Peyer's patch (tissue), 4 donors: ENCODE data around the gene ATF7IP. TPM values are rescaled to one million over a fixed set of nuclear protein-coding genes. Genes with fewer than 3 reads are reported as not detected.
A peak's percentile ranks its signal among the peaks of the same experiment; 100 is the strongest.
"Not testable (repeated sequence)": the region's sequence is repeated elsewhere in the genome, so short reads cannot be mapped to it uniquely, and the experiment has no call there.

Experiments
- DNase-seq, 3 donors: peaks; one replicate each; pipeline ENCODE4 v3.0.0-alpha.2; 2017 to 2019
- H3K27ac ChIP-seq, 4 donors: fragments of 200-600 bp; sonication (generic); one replicate each; pipeline ENCODE4 v1.5.1; 2016 to 2019
- H3K27me3 ChIP-seq, 2 donors: fragments of 200-600 bp; sonication (generic); one replicate each; pipeline ENCODE4 v1.5.1; 2019
- H3K36me3 ChIP-seq, 3 donors: fragments of 200-600 bp; sonication (generic); one replicate each; pipeline ENCODE4 v1.5.1; 2016 to 2019
- H3K4me1 ChIP-seq, 4 donors: fragments of 200-600 bp; sonication (generic); one replicate each; pipeline ENCODE4 v1.5.1; 2016 to 2019
- H3K4me3 ChIP-seq, 4 donors: fragments of 200-600 bp; sonication (generic); 1 replicate in 3 of 4; 2 replicates in 1 of 4; pipeline ENCODE4 v1.5.1; 2016 to 2019; ENCODE audit warnings: mild to moderate bottlenecking in 1 of 4
- H3K9me3 ChIP-seq, 4 donors: fragments of 200-600 bp; sonication (generic); one replicate each; pipeline ENCODE4 v1.5.1; 2016 to 2019; ENCODE audit warnings: mild to moderate bottlenecking in 1 of 4
- POLR2A ChIP-seq, 2 donors: fragments of 450-650 bp; IDR thresholded peaks; one replicate each; pipeline ENCODE4 v1.5.1; 2017; ENCODE audit warnings: antibody characterized with exemption in 2 of 2, mild to moderate bottlenecking in 2 of 2, moderate library complexity in 2 of 2
- total RNA-seq, 4 donors: library from RNA; depleted of rRNA; stranded (reverse); fragments of >200 nt; gene quantifications; one replicate each; pipeline ENCODE4 v1.1.0, GENCODE V29; 2016
- TF ChIP-seq, protein P1 (sequence below), 6 experiments: fragments of 450-650 bp in 4 of 6; fragments of 200-600 bp in 2 of 6; sonication (generic) in 1 of 6; IDR thresholded peaks; one replicate each; pipeline ENCODE4 v1.5.1; 2017 to 2019; ENCODE audit warnings: antibody characterized with exemption in 6 of 6, mild to moderate bottlenecking in 3 of 6, moderate library complexity in 1 of 6

The ATF7IP gene, protein sequence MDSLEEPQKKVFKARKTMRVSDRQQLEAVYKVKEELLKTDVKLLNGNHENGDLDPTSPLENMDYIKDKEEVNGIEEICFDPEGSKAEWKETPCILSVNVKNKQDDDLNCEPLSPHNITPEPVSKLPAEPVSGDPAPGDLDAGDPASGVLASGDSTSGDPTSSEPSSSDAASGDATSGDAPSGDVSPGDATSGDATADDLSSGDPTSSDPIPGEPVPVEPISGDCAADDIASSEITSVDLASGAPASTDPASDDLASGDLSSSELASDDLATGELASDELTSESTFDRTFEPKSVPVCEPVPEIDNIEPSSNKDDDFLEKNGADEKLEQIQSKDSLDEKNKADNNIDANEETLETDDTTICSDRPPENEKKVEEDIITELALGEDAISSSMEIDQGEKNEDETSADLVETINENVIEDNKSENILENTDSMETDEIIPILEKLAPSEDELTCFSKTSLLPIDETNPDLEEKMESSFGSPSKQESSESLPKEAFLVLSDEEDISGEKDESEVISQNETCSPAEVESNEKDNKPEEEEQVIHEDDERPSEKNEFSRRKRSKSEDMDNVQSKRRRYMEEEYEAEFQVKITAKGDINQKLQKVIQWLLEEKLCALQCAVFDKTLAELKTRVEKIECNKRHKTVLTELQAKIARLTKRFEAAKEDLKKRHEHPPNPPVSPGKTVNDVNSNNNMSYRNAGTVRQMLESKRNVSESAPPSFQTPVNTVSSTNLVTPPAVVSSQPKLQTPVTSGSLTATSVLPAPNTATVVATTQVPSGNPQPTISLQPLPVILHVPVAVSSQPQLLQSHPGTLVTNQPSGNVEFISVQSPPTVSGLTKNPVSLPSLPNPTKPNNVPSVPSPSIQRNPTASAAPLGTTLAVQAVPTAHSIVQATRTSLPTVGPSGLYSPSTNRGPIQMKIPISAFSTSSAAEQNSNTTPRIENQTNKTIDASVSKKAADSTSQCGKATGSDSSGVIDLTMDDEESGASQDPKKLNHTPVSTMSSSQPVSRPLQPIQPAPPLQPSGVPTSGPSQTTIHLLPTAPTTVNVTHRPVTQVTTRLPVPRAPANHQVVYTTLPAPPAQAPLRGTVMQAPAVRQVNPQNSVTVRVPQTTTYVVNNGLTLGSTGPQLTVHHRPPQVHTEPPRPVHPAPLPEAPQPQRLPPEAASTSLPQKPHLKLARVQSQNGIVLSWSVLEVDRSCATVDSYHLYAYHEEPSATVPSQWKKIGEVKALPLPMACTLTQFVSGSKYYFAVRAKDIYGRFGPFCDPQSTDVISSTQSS
- 100 to 1,000 TPM in 1 of 4 donors, 10 to 100 TPM in 3; 24.3 to 193 (median 39.0) TPM for total RNA-seq

DNA sequence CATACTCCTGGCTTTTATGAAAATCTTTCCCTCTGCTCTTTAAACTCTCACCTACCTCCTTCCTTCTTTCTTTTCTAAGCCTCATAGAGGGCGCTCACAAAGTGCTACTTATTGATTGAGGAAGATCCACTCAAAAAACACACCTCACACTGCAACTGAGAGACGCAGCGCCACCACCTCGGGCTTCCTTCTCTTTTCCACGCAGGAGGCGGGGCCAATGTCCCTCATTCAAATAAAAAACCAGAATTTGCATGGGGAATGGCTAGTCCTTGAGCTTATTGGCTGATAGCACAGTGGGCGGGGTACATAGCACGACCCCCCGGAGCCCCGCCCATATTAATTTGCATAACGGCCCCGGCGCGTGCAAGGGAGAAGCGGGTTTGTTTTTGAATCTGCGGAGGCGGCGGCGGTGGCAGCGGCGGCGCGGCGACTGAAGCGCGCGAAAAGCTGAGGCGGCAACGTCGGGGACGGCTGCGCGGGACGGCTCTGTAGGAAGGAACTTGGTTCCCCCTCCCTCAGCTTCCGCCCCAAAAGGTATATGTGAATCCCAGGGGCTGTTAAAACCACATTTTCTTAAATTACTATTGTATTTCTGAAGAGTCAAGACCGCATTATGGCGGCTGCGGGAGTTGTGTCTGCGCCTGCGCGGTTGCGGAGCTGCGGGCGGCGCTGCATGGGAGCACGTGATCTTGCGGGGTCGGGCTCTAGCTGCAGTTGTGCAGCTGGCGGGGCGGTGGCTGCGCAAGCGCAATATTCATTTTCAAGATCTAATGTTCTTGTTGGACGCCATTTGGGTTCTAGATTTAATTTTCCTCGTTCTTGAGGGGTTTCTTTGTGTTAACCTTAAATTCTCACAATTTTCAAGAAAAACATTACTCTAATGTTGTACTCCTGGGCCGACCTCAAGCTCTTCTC is at the start of gene ATF7IP:
Gene ATF7IP, plus strand, starts transcription at position 389 of the 915 bp plus-strand sequence. CDS start 58,234 bp downstream, outside the sequence.
- Histone ChIP-seq H3K4me3 (peak within 1 kb of the TSS; percentile 53 to 64 (median 60)), H3K27me3 (no peaks in the 10 kb centered on the region), H3K27ac (peak within 1 kb of the TSS; percentile 91 to 95 (median 93)), H3K36me3 (no peaks in the 10 kb centered on the region), H3K4me1 (no peaks in the 10 kb centered on the region), H3K9me3 (no peaks in the 10 kb centered on the region)
- TF ChIP-seq POLR2A (IDR thresholded peaks at IDR 0.05): peak; percentile 77 to 85
- TF ChIP-seq, protein P1, sequence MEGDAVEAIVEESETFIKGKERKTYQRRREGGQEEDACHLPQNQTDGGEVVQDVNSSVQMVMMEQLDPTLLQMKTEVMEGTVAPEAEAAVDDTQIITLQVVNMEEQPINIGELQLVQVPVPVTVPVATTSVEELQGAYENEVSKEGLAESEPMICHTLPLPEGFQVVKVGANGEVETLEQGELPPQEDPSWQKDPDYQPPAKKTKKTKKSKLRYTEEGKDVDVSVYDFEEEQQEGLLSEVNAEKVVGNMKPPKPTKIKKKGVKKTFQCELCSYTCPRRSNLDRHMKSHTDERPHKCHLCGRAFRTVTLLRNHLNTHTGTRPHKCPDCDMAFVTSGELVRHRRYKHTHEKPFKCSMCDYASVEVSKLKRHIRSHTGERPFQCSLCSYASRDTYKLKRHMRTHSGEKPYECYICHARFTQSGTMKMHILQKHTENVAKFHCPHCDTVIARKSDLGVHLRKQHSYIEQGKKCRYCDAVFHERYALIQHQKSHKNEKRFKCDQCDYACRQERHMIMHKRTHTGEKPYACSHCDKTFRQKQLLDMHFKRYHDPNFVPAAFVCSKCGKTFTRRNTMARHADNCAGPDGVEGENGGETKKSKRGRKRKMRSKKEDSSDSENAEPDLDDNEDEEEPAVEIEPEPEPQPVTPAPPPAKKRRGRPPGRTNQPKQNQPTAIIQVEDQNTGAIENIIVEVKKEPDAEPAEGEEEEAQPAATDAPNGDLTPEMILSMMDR (IDR thresholded peaks at IDR 0.05): peak in 4 of 6 experiments; percentile 7 to 49 (median 25)
- DNase-seq: peak; percentile 96 to 99 (median 99)

DNA sequence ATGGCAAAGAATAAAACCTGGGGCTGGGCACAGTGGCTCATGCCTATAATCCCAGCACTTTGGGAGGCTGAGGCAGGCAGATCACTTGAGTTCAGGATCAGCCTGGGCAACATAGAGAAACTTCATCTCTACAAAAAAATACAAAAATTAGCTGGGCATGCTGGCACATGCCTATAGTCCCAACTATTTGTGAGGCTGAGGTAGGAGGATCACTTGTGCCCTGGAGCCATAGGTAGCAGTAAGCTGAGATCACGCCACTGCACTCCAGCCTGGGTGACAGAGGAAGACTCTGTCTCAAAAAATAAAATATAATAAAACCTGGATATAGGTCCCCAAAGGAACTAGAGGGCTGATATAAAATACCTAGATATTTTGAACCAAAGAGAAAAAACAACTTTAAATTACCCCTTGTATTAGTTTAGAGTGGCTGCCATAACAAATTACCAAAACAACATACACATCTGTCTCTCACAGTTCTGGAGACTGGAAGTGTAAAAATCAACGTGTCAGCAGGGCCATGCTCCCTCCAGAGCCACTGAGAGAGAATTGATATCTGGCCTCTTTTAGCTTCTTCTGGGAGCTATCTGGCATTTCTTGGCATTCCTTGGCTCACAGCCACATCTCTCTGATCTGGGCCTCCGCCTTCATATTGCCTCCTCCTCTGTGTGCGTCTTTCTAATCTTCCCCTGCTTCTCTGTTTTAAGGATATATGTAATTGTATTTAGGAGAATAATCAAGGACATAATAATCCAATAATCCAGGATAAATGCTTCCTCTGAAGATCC is 47.9 kb upstream of the ATF7IP start:
- Histone ChIP-seq H3K9me3 (no peaks in the 10 kb centered on the region), H3K4me1 (no peaks in the 10 kb centered on the region), H3K4me3 (no peak overlapping the region), H3K36me3 (no peaks in the 10 kb centered on the region), H3K27me3 (no peaks in the 10 kb centered on the region), H3K27ac (no peak overlapping the region)
- DNase-seq: no peak
- TF ChIP-seq, protein P1 (IDR thresholded peaks at IDR 0.05): no peak
- no peak for TF ChIP-seq POLR2A (IDR thresholded peaks at IDR 0.05)

DNA sequence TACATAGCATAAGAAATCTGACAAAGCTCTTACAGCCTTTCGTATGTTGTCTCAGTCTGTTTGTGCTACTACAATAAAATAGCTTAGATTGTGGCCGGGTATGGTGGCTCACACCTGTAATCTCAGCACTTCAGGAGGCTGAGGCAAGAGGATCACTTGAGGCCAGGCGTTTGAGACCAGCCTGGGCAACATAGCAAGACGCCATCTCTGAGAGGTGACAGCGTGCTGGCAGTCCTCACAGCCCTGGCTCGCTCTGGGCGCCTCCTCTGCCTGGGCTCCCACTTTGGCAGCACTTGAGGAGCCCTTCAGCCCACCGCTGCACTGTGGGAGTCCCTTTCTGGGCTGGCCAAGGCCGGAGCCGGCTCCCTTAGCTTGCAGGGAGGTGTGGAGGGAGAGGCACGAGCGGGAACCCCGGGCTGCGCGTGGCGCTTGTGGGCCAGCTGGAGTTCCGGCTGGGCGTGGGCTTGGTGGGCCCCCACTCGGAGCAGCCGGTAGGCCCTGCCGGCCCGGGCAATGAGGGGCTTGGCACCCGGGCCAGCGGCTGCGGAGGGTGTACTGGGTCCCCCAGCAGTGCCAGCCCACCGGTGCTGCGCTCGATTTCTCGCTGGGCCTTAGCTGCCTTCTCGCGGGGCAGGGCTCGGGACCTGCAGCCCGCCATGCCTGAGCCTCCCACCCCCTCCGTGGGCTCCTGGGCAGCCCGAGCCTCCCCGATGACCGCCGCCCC is 45.6 kb upstream of the ATF7IP start:
- H3K4me3 ChIP-seq, H3K36me3 ChIP-seq, H3K27ac ChIP-seq, H3K4me1 ChIP-seq, H3K9me3 ChIP-seq, DNase-seq, H3K27me3 ChIP-seq: not testable (repeated sequence)

DNA sequence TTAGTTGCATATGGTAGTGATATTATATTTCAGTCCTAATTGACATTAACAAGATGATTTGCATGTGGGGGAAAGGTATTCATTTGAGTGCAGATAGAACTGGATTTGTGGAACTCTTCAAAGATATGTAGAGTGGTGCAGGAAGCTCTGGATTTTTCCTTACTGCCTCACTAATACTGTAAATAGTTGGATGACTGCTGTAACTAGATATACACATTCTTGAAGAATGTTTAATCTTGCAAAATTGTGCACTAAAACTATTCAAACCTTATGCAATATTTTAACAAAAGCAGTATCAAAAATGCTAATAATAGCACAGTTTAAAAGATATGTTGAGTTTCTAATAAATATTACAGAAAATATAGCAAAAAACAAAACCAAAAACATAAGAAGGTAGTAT is 43.1 kb upstream of the ATF7IP start:
- Histone ChIP-seq H3K27me3 (no peaks in the 10 kb centered on the region), H3K36me3 (no peaks in the 10 kb centered on the region), H3K4me3 (no peak overlapping the region), H3K4me1 (no peaks in the 10 kb centered on the region), H3K9me3 (no peaks in the 10 kb centered on the region), H3K27ac (no peak overlapping the region)
- no peak for DNase-seq
- TF ChIP-seq, protein P1 (IDR thresholded peaks at IDR 0.05): no peak
